COLO668 (cell line): ENCODE data around the gene RIMS4.

Experiments
- DNase-seq: peaks from one replicate; lab custom pipeline; 2025; ENCODE audit not compliant: unreplicated experiment; lab: John Stamatoyannopoulos, UW

The RIMS4 gene

GRCh38 chr20:44796758-44797457 lies 13.4 kb downstream of the RIMS4 start:
- no peak for DNase-seq

DNA sequence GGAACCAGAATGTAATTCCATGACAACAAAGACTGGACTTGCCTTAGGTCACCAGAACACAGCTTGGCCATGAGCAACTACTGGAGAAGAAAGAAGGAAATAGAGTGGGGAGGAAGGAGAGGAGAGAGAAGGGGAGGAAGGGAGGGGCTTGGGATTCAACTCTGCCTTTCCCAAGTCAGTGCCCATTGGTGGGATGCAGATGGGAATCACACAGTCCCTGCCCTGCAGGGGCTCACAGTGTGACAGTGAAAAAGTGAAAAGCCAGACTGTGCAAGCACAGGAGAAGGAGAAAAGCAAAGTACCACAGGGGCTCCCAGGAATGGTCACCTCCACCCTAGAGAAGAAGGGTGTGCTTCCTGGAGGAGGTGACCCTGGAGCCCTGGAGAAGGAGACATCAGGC lies 14.0 kb downstream of the RIMS4 start:
- DNase-seq: no peak

DNA sequence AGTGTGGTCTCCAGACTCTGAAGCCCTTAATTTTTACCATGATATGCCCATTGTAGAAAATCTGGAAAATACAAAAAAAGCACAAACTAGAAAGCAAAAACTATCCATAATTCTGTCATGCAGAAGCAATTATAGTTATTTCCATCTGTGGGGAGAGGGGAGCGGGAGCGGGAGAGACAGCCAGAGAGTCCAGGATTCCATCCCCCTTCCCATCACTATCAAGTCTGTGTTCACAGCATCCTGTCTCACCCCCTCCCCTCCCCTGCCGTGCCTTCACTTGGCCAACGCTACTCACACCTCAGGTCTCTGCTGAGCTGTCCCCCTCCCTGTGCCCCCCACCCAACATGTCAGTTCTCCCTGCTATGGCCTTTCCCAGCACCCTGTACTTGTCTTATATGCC lies 14.5 kb downstream of the RIMS4 start:
- no peak for DNase-seq

- no peak for DNase-seq
These were observed 17.6 kb downstream of the RIMS4 start for GRCh38 chr20:44792796-44793195.

- no peak for DNase-seq
These were observed 19.5 kb downstream of the RIMS4 start for GRCh38 chr20:44790638-44791393.

- DNase-seq: no peak
These were observed 21.5 kb downstream of the RIMS4 start for GRCh38 chr20:44788706-44789456.

GRCh38 chr20:44787299-44787698 lies 23.0 kb downstream of the RIMS4 start:
- DNase-seq: no peak

DNA sequence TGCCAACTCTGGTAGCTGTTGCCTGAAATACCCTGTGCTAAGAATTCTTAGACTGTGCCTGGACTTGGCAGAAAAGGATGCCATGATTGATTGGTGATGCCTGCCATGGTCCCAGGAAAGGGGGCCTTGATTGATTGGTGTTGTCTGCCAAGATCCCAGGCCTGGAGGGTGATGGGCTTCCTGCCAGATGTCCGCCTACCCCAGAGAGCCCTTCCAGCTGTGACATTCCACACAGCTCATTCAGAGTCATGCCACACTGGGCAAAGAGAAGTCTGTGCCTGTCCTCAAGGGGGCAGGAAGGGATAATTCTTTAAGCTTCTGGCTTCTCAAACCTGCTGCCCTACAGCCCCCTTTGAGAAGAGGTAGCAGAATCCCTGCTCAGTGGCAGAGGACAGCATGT lies 24.6 kb downstream of the RIMS4 start:
- no peak for DNase-seq

DNA sequence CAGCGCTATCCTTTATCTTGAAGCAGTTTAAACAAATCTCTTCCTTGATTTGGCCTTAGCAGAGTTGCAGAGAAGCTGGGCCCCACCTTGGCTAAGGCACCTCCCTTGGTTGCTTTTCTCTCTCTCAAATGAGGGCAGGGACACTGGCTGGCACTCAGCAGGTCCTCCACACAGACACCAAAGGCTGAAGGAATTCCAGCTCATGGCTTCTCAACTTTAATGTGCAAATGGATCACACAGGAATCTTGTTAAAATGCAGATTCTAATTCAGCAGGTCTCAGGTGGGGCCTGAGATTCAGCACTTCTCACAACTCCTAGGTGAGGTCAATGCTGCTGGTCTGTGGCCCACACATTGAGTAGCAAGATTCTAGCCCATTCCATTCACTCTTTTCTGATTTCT lies 25.7 kb downstream of the RIMS4 start:
- no peak for DNase-seq

GRCh38 chr20:44781791-44782190 lies 28.6 kb downstream of the RIMS4 start:
- DNase-seq: no peak

- DNase-seq: no peak
These were observed 29.2 kb downstream of the RIMS4 start for GRCh38 chr20:44781118-44781517.

GRCh38 chr20:44780226-44780625 lies 30.1 kb downstream of the RIMS4 start:
- DNase-seq: no peak

- DNase-seq: no peak
These were observed 33.4 kb downstream of the RIMS4 start for GRCh38 chr20:44776980-44777379.

DNA sequence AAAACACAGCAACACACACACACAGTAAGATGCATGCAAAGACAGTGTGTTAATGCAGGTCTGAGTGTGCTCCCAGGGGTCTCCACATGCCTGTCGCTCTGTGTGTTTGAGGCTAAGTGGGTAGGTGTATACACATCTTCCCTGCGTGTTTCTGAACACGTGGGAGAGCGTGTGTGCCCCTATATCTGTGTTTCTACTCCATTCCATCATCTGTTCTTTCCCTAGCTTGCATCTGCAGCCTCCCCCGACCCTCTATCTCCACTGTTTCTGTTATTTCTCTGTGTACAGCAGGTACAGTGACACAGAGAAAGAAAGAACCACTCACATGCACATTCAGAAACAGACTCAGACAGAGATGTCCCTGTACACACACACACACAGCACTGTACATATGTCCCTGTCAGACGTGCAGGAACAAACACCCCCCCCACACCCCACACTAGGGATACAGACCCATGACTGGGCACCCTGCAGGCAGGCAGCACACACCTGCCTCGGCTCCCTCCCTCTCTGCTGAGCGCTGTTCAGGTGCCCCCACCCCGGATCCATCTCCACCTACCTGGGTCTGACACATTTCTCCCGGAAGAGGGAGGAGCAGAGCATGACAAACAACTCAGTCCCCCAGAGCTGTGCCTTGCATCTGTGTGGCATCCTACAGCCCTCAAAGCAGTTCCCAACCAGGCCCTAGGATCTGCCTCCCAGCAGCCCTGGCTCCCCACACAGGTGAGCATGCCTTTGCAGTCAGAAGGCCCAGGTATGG lies 37.1 kb downstream of the RIMS4 start:
- DNase-seq: no peak

DNA sequence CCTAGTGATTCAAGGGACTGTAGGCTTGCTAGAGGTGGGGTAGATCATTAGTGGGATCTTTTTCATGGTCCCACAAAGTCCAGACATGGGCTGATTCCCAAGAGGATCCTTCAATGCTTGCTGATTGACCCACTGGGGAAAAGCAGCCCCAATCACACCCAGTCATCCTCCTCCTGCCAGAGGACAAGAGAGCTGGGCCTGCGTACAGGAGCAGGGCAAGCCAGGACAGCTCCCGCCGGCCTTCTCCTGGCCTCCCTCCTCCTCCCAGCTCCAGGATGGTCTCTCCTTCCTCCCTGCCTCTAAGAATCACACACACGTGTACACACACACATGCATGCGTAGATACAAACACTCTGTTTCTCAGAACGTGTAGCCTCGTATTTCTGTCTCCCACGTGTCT lies 37.7 kb downstream of the RIMS4 start:
- DNase-seq: no peak

- no peak for DNase-seq
These were observed 39.2 kb downstream of the RIMS4 start for GRCh38 chr20:44771172-44771535.

- DNase-seq: no peak
These were observed 39.7 kb downstream of the RIMS4 start for GRCh38 chr20:44770484-44771171.

DNA sequence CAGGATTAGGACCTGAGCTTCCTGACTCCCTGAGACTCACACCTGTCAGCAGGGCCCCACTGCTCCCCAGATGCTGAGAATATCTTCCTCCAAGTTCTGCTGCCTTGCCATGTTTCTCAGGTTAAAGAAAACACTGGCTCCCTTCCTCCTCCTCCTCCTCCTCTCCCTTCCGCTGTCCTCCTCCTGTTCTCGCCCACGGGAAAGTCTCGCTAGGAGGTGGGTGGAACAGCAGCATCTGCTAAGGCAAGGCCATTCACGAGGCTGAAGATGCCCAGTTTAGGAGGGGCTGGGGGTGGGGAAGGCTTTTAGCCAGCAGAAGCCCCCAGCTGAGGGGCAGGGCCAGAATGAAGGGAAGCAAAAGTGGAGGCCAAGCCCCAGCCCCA lies 40.9 kb downstream of the RIMS4 start:
- no peak for DNase-seq

- no peak for DNase-seq
These were observed 41.4 kb downstream of the RIMS4 start for GRCh38 chr20:44768854-44769480.

DNA sequence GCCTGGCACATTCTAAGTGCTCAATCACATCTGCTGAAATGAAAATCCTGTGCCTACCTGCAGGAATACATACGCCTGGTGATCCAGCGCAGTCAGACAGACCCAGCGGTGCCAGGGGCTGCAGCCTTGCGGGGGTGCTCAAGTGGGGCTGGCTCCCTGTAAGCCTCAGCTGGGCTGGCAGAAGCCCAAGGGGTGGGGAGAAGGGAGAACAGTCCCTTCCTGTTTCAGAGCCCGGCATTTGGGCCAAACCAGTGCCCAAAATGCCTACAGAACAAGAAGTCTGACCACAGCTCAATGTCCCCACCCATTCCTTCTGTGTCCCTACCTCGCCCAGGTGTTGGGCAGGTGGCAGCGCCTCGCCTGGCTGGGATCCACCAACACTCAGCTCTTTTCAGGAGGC lies 42.1 kb downstream of the RIMS4 start:
- DNase-seq: no peak
